Endothelial cell of umbilical vein (primary cell): Measurements from ENCODE around the gene COL23A1. TPM values are rescaled to one million over a fixed set of nuclear protein-coding genes. Genes with fewer than 3 reads are reported as not detected.

Experiments
- BruUV-seq: library from RNA; stranded (reverse); fragments of 400-500 nt; replicated peaks from 2 replicates; lab custom pipeline; 2021; lab: Mats Ljungman, UMichigan
- CTCF ChIA-PET: fragments of 300-600, 350-600 bp; sonication (Branson Sonifier 250); formaldehyde crosslinking; loops from one replicate; lab custom pipeline; 2021; ENCODE audit warnings: antibody characterized with exemption, inconsistent platforms; lab: Charles Lee
- POLR2A ChIA-PET: fragments of 300-600, 350-600 bp; sonication (Branson Sonifier 250); formaldehyde crosslinking; loops from one replicate; lab custom pipeline; 2021; ENCODE audit warnings: antibody characterized with exemption, inconsistent platforms; lab: Charles Lee
- DNase-seq: peaks from one replicate; pipeline ENCODE4 v3.0.0-alpha.2; 2011; ENCODE audit warnings: low read depth, low spot score
- FAIRE-seq: peaks from 2 replicates; lab custom pipeline; 2011; peaks lifted over from hg19 to GRCh38; lab: Jason Lieb, UNC
- H2AFZ ChIP-seq: 2 replicates; pipeline ENCODE4 v1.6.0; 2012; ENCODE audit warnings: low read depth, low read length, control low read depth, inconsistent platforms
- H3K27ac ChIP-seq: 2 replicates; pipeline ENCODE4 v1.5.1; 2011; ENCODE audit warnings: low read depth, mild to moderate bottlenecking, control low read depth, low read length, moderate library complexity; ENCODE audit not compliant: insufficient read depth
- H3K27me3 ChIP-seq, 2 experiments: 2 replicates each; pipeline versions ENCODE4 v1.6.0 to v1.6.1; 2011; ENCODE audit warnings: low read length in 2 of 2, mixed read lengths in 1 of 2; ENCODE audit not compliant: control insufficient read depth in 2 of 2, insufficient read depth in 2 of 2
- H3K36me3 ChIP-seq, 2 experiments: 2 replicates in 1 of 2; 3 replicates in 1 of 2; pipeline ENCODE4 v1.5.1; 2011; ENCODE audit warnings: low read length in 2 of 2, mild to moderate bottlenecking in 1 of 2, moderate library complexity in 1 of 2; ENCODE audit not compliant: control insufficient read depth in 2 of 2, insufficient read depth in 2 of 2; ENCODE audit errors: extremely low read depth in 1 of 2
- H3K4me1 ChIP-seq: 3 replicates; pipeline ENCODE4 v1.5.1; 2011; ENCODE audit warnings: mild to moderate bottlenecking, low read length; ENCODE audit not compliant: control insufficient read depth, insufficient read depth; ENCODE audit errors: extremely low read depth
- H3K4me2 ChIP-seq: 2 replicates; pipeline ENCODE4 v1.6.1; 2011; ENCODE audit warnings: low read length, control low read depth, mixed read lengths; ENCODE audit not compliant: insufficient read depth
- H3K4me3 ChIP-seq, 3 experiments: fragments of 200-600 bp in 1 of 3; sonication (generic), shearing (Covaris generic) in 1 of 3; replicated peaks in 1 of 3; 2 replicates each; pipeline ENCODE4 v1.5.1; 2011 to 2016; ENCODE audit warnings: control low read depth in 3 of 3, low read length in 3 of 3, mild to moderate bottlenecking in 2 of 3, inconsistent platforms in 1 of 3, low read depth in 1 of 3, moderate library complexity in 1 of 3; ENCODE audit not compliant: insufficient read depth in 1 of 3
- H3K79me2 ChIP-seq: 2 replicates; pipeline ENCODE4 v1.6.0; 2012; ENCODE audit warnings: low read length, inconsistent platforms; ENCODE audit not compliant: control insufficient read depth, insufficient read depth
- H3K9ac ChIP-seq: replicated peaks from 2 replicates; pipeline ENCODE3; 2011; ENCODE audit warnings: low read length, control low read depth; ENCODE audit not compliant: insufficient read depth; ENCODE audit errors: extremely low read depth
- H3K9me1 ChIP-seq: replicated peaks from 3 replicates; pipeline ENCODE4 v1.6.0; 2011; ENCODE audit warnings: mild to moderate bottlenecking, low read length; ENCODE audit not compliant: control insufficient read depth, insufficient read depth; ENCODE audit errors: extremely low read depth
- H3K9me3 ChIP-seq: replicated peaks from 2 replicates; pipeline ENCODE4 v1.5.1; 2012; ENCODE audit warnings: low read length, inconsistent platforms; ENCODE audit not compliant: control insufficient read depth, insufficient read depth
- H4K20me1 ChIP-seq: replicated peaks from 2 replicates; pipeline ENCODE3; 2011; ENCODE audit warnings: mild to moderate bottlenecking, low read length; ENCODE audit not compliant: control insufficient read depth, insufficient read depth; ENCODE audit errors: extremely low read depth
- CTCF ChIP-seq, 2 donors: IDR thresholded peaks; 1 replicate in 1 of 2; 2 replicates in 1 of 2; pipeline ENCODE4 v1.5.1; 2011; ENCODE audit warnings: low read length in 2 of 2, mild to moderate bottlenecking in 2 of 2, moderate library complexity in 2 of 2, control low read depth in 1 of 2, inconsistent platforms in 1 of 2, low read depth in 1 of 2; ENCODE audit not compliant: insufficient read depth in 1 of 2; ENCODE audit errors: extremely low read depth in 1 of 2
- GATA2 ChIP-seq: IDR thresholded peaks from 2 replicates; pipeline ENCODE4 v1.7.0; 2011; ENCODE audit warnings: low read depth, mild to moderate bottlenecking, moderate library complexity, mixed read lengths, low read length; ENCODE audit not compliant: insufficient read length, insufficient read depth
- JUN ChIP-seq: IDR thresholded peaks from 2 replicates; pipeline ENCODE4 v1.6.1; 2011; ENCODE audit warnings: borderline replicate concordance, low read depth; ENCODE audit not compliant: insufficient read length, insufficient read depth
- MAX ChIP-seq: IDR thresholded peaks from 2 replicates; pipeline ENCODE4 v1.6.1; 2011; ENCODE audit not compliant: insufficient read depth, insufficient read length
- MYC ChIP-seq: IDR thresholded peaks from one replicate; pipeline ENCODE4 v1.6.1; 2011; ENCODE audit warnings: mild to moderate bottlenecking, low read depth, low read length
- POLR2A ChIP-seq: IDR thresholded peaks from 2 replicates; pipeline ENCODE4 v1.6.1; 2012; ENCODE audit warnings: low read depth, mild to moderate bottlenecking, control low read depth, low read length
- POLR2AphosphoS5 ChIP-seq: IDR thresholded peaks from 2 replicates; pipeline ENCODE4 v1.6.1; 2012; ENCODE audit warnings: low read depth, mild to moderate bottlenecking, control low read depth, low read length, moderate library complexity; ENCODE audit not compliant: insufficient read depth
- dilution Hi-C: fragments of 300-500 bp; cut with MboI; formaldehyde crosslinking; loops from one replicate; pipeline ENCODE4 v1.15.0; 2019; ENCODE audit warnings: low sequenced_read_pairs; ENCODE audit not compliant: extremely low pct_ligation_motif_present
- intact Hi-C: fragments of 100-400 bp; cut with micrococcal nuclease; formaldehyde crosslinking; loops from one replicate; pipeline ENCODE4 v1.10.0; 2022
- polyA plus RNA-seq, 4 experiments: library from polyadenylated mRNA; depleted of rRNA in 3 of 4; stranded (reverse) in 3 of 4; unstranded in 1 of 4; fragments of >200 nt; gene quantifications; 2 replicates each; pipeline versions ENCODE4 v1.2.1 to v1.2.3, GENCODE V29; 2011 to 2012; ENCODE audit warnings: missing spikeins in 1 of 4
- total RNA-seq: library from RNA; stranded (reverse); gene quantifications from 2 replicates; pipeline ENCODE4 v1.2.3, GENCODE V29; 2021

Gene COL23A1
- total and polyA plus RNA-seq, 2 donors (not counting 3 experiments of a cell fraction or from before 2014, with no cell fraction given): not detected

- Histone ChIP-seq H3K27me3 (no peaks in the 10 kb centered on the region), H3K9ac (no peak overlapping the region), H3K4me3 (no peak overlapping the region), H3K27ac (no peak overlapping the region), H3K79me2 (no peaks in the 10 kb centered on the region), H2AFZ (no peak overlapping the region), H4K20me1 (no peaks in the 10 kb centered on the region), H3K4me1 (no peaks in the 10 kb centered on the region), H3K4me2 (no peak overlapping the region), H3K9me1 (no peaks in the 10 kb centered on the region), H3K36me3 (no peaks in the 10 kb centered on the region), H3K9me3 (no peaks in the 10 kb centered on the region)
- CTCF ChIA-PET: no interaction called here
- POLR2A ChIA-PET: no interaction called here
- TF ChIP-seq MYC (no peak), MAX (no peak), CTCF (IDR thresholded peaks at IDR 0.05; ENCODE audit: extremely low read depth in 1 of 2, insufficient read depth in 1 of 2, low read depth in 1 of 2, low read length in 2 of 2) (no peak), POLR2AphosphoS5 (no peak), GATA2 (no peak), POLR2A (no peak), JUN (no peak)
- intact Hi-C loops: no loop called here
- DNase-seq (no peak), FAIRE-seq (no peak)
- no TSS peak for BruUV-seq
- dilution Hi-C loops: no loop called here
These were observed 266.7 kb downstream of the COL23A1 start for GRCh38 chr5:178323541-178323865.
